Mesenchymal stem cell (in vitro differentiated cells and primary cell): ENCODE measurements around the gene SIK3.
A peak's percentile ranks its signal among the peaks of the same experiment; 100 is the strongest.
"Not testable (repeated sequence)": the region's sequence is repeated elsewhere in the genome, so short reads cannot be mapped to it uniquely, and the experiment has no call there.

Experiments
- DNase-seq: peaks from one replicate; pipeline ENCODE4 v3.0.0-alpha.2; 2013
- H2AFZ ChIP-seq: one replicate; pipeline ENCODE4 v1.6.1; 2013; ENCODE audit warnings: low read depth, mild to moderate bottlenecking, control low read depth, inconsistent platforms, low read length, moderate library complexity
- H2AK5ac ChIP-seq: 2 replicates; pipeline ENCODE4 v1.6.1; 2013; ENCODE audit warnings: low read length, moderate library complexity, mild to moderate bottlenecking, inconsistent platforms; ENCODE audit not compliant: severe bottlenecking
- H2BK120ac ChIP-seq: one replicate; pipeline ENCODE4 v1.6.1; 2013; ENCODE audit warnings: low read depth, mild to moderate bottlenecking, inconsistent platforms, low read length, moderate library complexity
- H2BK12ac ChIP-seq, 2 experiments: one replicate each; pipeline ENCODE4 v1.6.1; 2013; ENCODE audit warnings: inconsistent platforms in 2 of 2, low read length in 2 of 2, mild to moderate bottlenecking in 2 of 2, moderate library complexity in 2 of 2, control low read depth in 1 of 2
- H2BK15ac ChIP-seq: one replicate; pipeline ENCODE4 v1.6.1; 2013; ENCODE audit warnings: mild to moderate bottlenecking, low read depth, inconsistent platforms; ENCODE audit not compliant: poor library complexity, severe bottlenecking
- H2BK5ac ChIP-seq: 2 replicates; pipeline ENCODE4 v1.6.1; 2013; ENCODE audit warnings: low read depth, mild to moderate bottlenecking, low read length, control low read depth, inconsistent platforms; ENCODE audit not compliant: poor library complexity, severe bottlenecking
- H3K14ac ChIP-seq, 2 experiments: one replicate each; pipeline ENCODE4 v1.6.1; 2013; ENCODE audit warnings: inconsistent platforms in 2 of 2, low read length in 2 of 2, control low read depth in 1 of 2, mild to moderate bottlenecking in 1 of 2, moderate library complexity in 1 of 2
- H3K18ac ChIP-seq, 2 experiments: one replicate each; pipeline ENCODE4 v1.6.1; 2013; ENCODE audit warnings: inconsistent platforms in 2 of 2, low read length in 2 of 2, control low read depth in 1 of 2, low read depth in 1 of 2, mild to moderate bottlenecking in 1 of 2
- H3K23ac ChIP-seq, 2 experiments: one replicate each; pipeline ENCODE4 v1.6.1; 2013; ENCODE audit warnings: inconsistent platforms in 2 of 2, low read length in 2 of 2, mild to moderate bottlenecking in 2 of 2, moderate library complexity in 2 of 2, control low read depth in 1 of 2
- H3K27ac ChIP-seq: 2 replicates; pipeline ENCODE4 v1.5.1; 2013; ENCODE audit warnings: mild to moderate bottlenecking, moderate library complexity, low read length, control low read depth, inconsistent platforms; ENCODE audit not compliant: poor library complexity, severe bottlenecking
- H3K27me3 ChIP-seq, 2 experiments: 2 replicates each; pipeline versions ENCODE4 v1.6.1 to v1.7.0; 2013; ENCODE audit warnings: low read length in 2 of 2, mild to moderate bottlenecking in 2 of 2, moderate library complexity in 2 of 2, control low read depth in 1 of 2, inconsistent platforms in 1 of 2; ENCODE audit not compliant: control insufficient read depth in 1 of 2, insufficient read depth in 1 of 2
- H3K36me3 ChIP-seq, 2 experiments: 2 replicates each; pipeline versions ENCODE4 v1.6.1 to v1.7.0; 2013; ENCODE audit warnings: low read length in 2 of 2, control low read depth in 1 of 2, inconsistent platforms in 1 of 2, low read depth in 1 of 2, mild to moderate bottlenecking in 1 of 2; ENCODE audit not compliant: insufficient read depth in 2 of 2, control insufficient read depth in 1 of 2
- H3K4ac ChIP-seq, 2 experiments: one replicate each; pipeline ENCODE4 v1.6.1; 2013; ENCODE audit warnings: inconsistent platforms in 2 of 2, low read length in 2 of 2, mild to moderate bottlenecking in 2 of 2, moderate library complexity in 2 of 2, control low read depth in 1 of 2, low read depth in 1 of 2
- H3K4me1 ChIP-seq: 2 replicates; pipeline ENCODE4 v1.6.1; 2013; ENCODE audit warnings: low read depth, low read length, control low read depth; ENCODE audit not compliant: control insufficient read depth, insufficient read depth
- H3K4me2 ChIP-seq: 2 replicates; pipeline ENCODE4 v1.6.1; 2013; ENCODE audit warnings: low read length, mild to moderate bottlenecking, inconsistent platforms; ENCODE audit not compliant: poor library complexity, severe bottlenecking
- H3K4me3 ChIP-seq, 2 experiments: 2 replicates each; pipeline versions ENCODE4 v1.5.1 to v1.7.0; 2013; ENCODE audit warnings: low read length in 2 of 2, mild to moderate bottlenecking in 2 of 2, control low read depth in 1 of 2, low read depth in 1 of 2; ENCODE audit not compliant: insufficient read depth in 1 of 2
- H3K79me1 ChIP-seq: replicated peaks from 2 replicates; pipeline ENCODE4 v1.6.1; 2013; ENCODE audit warnings: mild to moderate bottlenecking, control low read depth, low read length, inconsistent platforms; ENCODE audit not compliant: poor library complexity, severe bottlenecking
- H3K9ac ChIP-seq: 2 replicates; pipeline ENCODE4 v1.7.0; 2013; ENCODE audit warnings: mild to moderate bottlenecking, low read length, moderate library complexity
- H3K9me3 ChIP-seq: 2 replicates; pipeline ENCODE4 v1.7.0; 2013; ENCODE audit warnings: mild to moderate bottlenecking, low read length; ENCODE audit not compliant: control insufficient read depth
- H4K8ac ChIP-seq: one replicate; pipeline ENCODE4 v1.6.1; 2013; ENCODE audit warnings: inconsistent platforms, mild to moderate bottlenecking, low read length, moderate library complexity
- H4K91ac ChIP-seq: one replicate; pipeline ENCODE4 v1.6.1; 2013; ENCODE audit warnings: mild to moderate bottlenecking, low read length, inconsistent platforms
- WGBS: methylation state at CpG from one replicate; pipeline ENCODE4 v1.1.7; 2013; ENCODE audit warnings: mixed read lengths; 5-methylcytosine and 5-hydroxymethylcytosine counted together

SIK3 gene

DNA sequence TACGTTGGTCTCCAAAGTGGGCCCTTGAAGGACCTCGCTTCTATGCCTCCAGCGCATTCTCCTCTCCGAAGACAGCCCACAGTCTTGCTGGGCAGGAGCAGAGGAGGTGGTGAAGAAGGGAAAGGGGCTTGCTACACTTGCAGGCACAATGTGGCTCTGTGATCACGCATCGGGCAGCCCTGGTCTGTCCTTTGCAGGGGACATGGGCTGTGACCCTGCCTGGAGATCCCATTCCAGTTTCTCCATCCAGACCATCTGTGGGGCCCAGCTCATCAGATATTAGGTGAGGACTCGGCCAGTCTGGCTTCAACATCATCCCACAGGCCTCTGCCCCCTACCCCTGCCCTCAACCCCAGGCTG is 261.6 kb downstream of the SIK3 start:
- H3K9ac ChIP-seq, result no peak overlapping the region
- no peak for DNase-seq
- peaks cover 0 to 9% of the 10 kb centered on the region in 2 experiments for H3K27me3 ChIP-seq
- no peak overlapping the region for H2AK5ac ChIP-seq
- WGBS, result 97% methylated on average over 7 of the region's 7 CpGs
- no peak overlapping the region for H3K4me3 ChIP-seq
- no peak overlapping the region for H4K8ac ChIP-seq
- H3K27ac ChIP-seq, result no peak overlapping the region
- H4K91ac ChIP-seq, result no peak overlapping the region
- no peak overlapping the region for H2BK15ac ChIP-seq
- no peak overlapping the region for H3K23ac ChIP-seq
- no peak overlapping the region for H3K18ac ChIP-seq
- no peaks in the 10 kb centered on the region for H3K9me3 ChIP-seq
- no peak overlapping the region for H3K4me2 ChIP-seq
- H3K79me1 ChIP-seq, result no peaks in the 10 kb centered on the region
- no peak overlapping the region for H2BK120ac ChIP-seq
- no peak overlapping the region for H3K14ac ChIP-seq
- no peak overlapping the region for H2BK5ac ChIP-seq
- no peaks in the 10 kb centered on the region for H3K36me3 ChIP-seq
- no peak overlapping the region for H2BK12ac ChIP-seq
- H3K4ac ChIP-seq, result no peak overlapping the region
- peaks cover 9% of the 10 kb centered on the region for H3K4me1 ChIP-seq
- no peak overlapping the region for H2AFZ ChIP-seq

DNA sequence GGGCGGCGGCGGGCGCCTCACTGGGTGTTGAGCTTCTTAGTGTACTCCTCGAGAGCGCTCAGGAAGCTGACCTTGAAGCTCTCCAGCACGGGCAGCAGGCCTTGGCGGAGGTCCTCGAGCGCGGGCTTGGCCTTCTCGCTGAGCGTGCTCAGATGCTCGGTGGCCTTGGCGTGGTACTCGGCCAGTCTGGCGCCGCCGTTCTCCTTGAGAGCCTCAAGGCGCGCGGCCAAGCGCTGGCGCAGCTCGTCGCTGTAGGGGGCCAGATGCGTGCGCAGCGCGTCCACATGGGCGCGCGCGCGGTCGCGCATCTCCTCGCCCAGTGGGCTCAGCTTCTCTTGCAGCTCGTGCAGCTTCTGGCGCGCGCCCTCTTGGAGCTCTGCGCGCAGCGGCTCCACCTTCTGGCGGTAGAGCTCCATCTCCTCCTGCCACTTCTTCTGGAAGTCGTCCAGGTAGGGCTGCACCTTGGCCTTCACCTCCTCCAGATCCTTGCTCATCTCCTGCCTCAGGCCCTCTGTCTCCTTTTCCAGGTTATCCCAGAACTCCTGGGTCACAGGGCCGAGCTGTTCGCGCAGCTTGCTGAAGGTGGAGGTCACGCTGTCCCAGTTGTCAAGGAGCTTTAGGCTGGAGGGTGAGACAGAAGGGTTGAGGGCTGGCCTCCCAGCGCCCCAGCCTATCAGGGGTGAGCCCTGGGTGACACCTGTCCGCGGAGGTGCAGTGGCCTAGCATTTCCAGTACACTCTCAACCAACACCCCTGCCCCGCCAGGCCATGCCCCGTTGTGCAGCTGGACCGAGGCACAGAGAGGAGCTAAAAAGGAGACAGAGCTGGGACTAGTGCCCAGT is 262.2 kb downstream of the SIK3 start:
- no peak overlapping the region for H3K23ac ChIP-seq
- DNase-seq, result peak; percentile 92
- H3K79me1 ChIP-seq, result no peaks in the 10 kb centered on the region
- H3K36me3 ChIP-seq, result no peaks in the 10 kb centered on the region
- peaks cover 9% of the 10 kb centered on the region for H3K4me1 ChIP-seq
- H2AK5ac ChIP-seq, result no peak overlapping the region
- H3K27ac ChIP-seq, result no peak overlapping the region
- H2BK15ac ChIP-seq, result no peak overlapping the region
- H2AFZ ChIP-seq, result peak overlapping the region; percentile 70
- H2BK120ac ChIP-seq, result peak overlapping the region; percentile 27
- no peak overlapping the region for H4K91ac ChIP-seq
- H3K14ac ChIP-seq, result no peak overlapping the region
- 12% methylated on average over 56 of the region's 57 CpGs for WGBS
- H2BK12ac ChIP-seq, result no peak overlapping the region
- no peak overlapping the region for H2BK5ac ChIP-seq
- peak overlapping the region; percentile 85 for H3K4me2 ChIP-seq
- peak overlapping the region; percentile 60 for H3K9ac ChIP-seq
- H3K27me3 ChIP-seq, result peaks cover 0 to 9% of the 10 kb centered on the region in 2 experiments
- peak overlapping the region; percentile 49 to 51 for H3K18ac ChIP-seq
- no peaks in the 10 kb centered on the region for H3K9me3 ChIP-seq
- H4K8ac ChIP-seq, result peak overlapping the region; percentile 83
- H3K4ac ChIP-seq, result no peak overlapping the region
- peak overlapping the region; percentile 39 to 53 for H3K4me3 ChIP-seq

DNA sequence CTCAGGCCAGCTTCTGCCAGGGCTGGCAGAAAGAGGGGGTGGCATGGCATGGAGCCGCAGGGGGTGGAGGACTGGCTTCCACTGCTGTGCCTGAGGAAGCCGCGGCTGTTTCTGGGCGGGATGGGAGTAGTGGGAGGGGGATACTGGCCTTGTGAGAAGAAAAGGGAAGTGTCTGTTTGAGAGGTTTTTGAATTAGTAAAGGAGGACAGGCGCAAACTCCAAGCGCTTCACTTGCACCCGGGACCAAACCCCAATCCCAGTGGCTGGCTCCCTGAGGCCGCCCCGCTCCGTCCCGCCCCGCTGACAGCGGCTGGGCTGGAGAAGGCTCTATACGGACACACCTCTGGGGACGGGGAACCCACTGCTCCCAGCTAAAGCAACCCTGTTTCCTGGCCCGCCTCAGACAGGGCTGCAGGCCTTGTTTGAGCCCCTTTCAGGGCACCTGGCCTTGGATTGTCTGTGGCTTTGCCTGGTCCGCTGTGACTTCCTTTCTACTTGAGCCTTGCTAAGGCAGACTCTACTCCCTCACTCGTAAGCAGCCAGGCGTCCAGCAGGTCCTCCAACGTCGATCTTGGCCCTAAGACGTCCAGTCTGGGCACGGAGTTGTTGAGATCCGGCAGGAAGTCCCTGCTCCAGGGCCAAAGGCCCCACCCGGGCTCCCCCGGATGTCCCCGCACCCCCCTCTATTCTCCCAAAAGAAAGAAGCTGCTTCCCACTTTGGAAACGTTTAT is 263.0 kb downstream of the SIK3 start:
- peak overlapping the region; percentile 85 for H3K4me2 ChIP-seq
- 64% methylated on average over 28 of the region's 28 CpGs for WGBS
- no peak overlapping the region for H3K27ac ChIP-seq
- no peak overlapping the region for H2BK5ac ChIP-seq
- peak overlapping the region; percentile 52 for H4K91ac ChIP-seq
- peak overlapping the region in 1 of 2 experiments; percentile 53 for H3K4me3 ChIP-seq
- peak overlapping the region in 1 of 2 experiments; percentile 13 for H3K4ac ChIP-seq
- H3K4me1 ChIP-seq, result peaks cover 9% of the 10 kb centered on the region
- no peak overlapping the region for H3K23ac ChIP-seq
- H2AFZ ChIP-seq, result peak overlapping the region; percentile 70
- H3K9ac ChIP-seq, result peak overlapping the region; percentile 60
- no peak overlapping the region for H2BK15ac ChIP-seq
- H2BK120ac ChIP-seq, result peak overlapping the region; percentile 27
- peaks cover 0 to 9% of the 10 kb centered on the region in 2 experiments for H3K27me3 ChIP-seq
- no peak overlapping the region for H2AK5ac ChIP-seq
- H3K36me3 ChIP-seq, result no peaks in the 10 kb centered on the region
- no peak overlapping the region for H3K14ac ChIP-seq
- H2BK12ac ChIP-seq, result peak overlapping the region in 1 of 2 experiments; percentile 18
- DNase-seq, result no peak
- H3K9me3 ChIP-seq, result no peaks in the 10 kb centered on the region
- peak overlapping the region; percentile 83 for H4K8ac ChIP-seq
- peak overlapping the region in 1 of 2 experiments; percentile 49 for H3K18ac ChIP-seq
- H3K79me1 ChIP-seq, result no peaks in the 10 kb centered on the region

- H2AK5ac ChIP-seq, H3K27ac ChIP-seq, H3K18ac ChIP-seq, H3K4me2 ChIP-seq, H2BK5ac ChIP-seq, H2BK12ac ChIP-seq, H4K8ac ChIP-seq, H3K27me3 ChIP-seq, H3K4me3 ChIP-seq, H3K9ac ChIP-seq, H3K79me1 ChIP-seq, H3K14ac ChIP-seq, H2BK15ac ChIP-seq, H4K91ac ChIP-seq, H3K4ac ChIP-seq, DNase-seq, H2AFZ ChIP-seq, H3K9me3 ChIP-seq, H3K36me3 ChIP-seq, H3K23ac ChIP-seq, H2BK120ac ChIP-seq: not testable (repeated sequence)
- peaks cover 11% of the 10 kb centered on the region for H3K4me1 ChIP-seq
- 82% methylated on average over 13 of the region's 13 CpGs for WGBS
Observed at GRCh38 chr11:116834535-116835041, 263.6 kb downstream of the SIK3 start.
